ENCODE data around the gene WASHC3. TPM values are rescaled to one million over a fixed set of nuclear protein-coding genes. Genes with fewer than 3 reads are reported as not detected.

The WASHC3 gene
- total RNA-seq, 2 experiments from 2014 or later = 29.2 to 34.4 TPM

DNA sequence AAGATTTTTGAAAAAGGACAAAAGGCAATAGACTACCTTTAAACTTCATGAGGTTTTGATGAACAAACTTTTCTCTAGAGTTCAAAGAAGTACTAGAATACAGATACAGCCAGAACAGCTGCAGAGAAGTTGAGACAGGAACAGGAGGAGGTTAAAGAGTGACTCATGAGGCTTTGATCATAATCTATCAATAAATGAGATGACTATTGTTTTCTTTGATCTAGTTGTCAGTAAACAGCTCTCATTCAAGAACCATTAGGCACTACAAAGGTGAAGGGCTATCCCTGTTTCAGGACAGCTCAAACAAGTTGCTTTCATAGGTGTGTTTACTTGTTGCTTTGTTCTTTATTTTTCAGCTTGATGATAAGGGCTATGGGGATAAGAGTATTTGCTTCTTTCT is 2.4 kb downstream of the WASHC3 start:
- Histone ChIP-seq H3K4me2 (ENCODE audit: low read length) (no peak overlapping the region), H3K4me3 (ENCODE audit: low read depth, low read length, poor library complexity, severe bottlenecking) (no peak overlapping the region), H3K36me3 (ENCODE audit: insufficient read depth, low read length) (no peaks in the 10 kb centered on the region; the same call in 1 of the 2 replicates), H3K4me1 (ENCODE audit: insufficient read depth, low read length, poor library complexity, severe bottlenecking) (peaks cover 6% of the 10 kb centered on the region), H4K20me1 (ENCODE audit: insufficient read depth, low read length) (no peaks in the 10 kb centered on the region), H3K9me3 (ENCODE audit: low read length) (no peaks in the 10 kb centered on the region), H3K79me2 (ENCODE audit: insufficient read depth, low read depth, low read length) (no peaks in the 10 kb centered on the region; the same call in 1 of the 2 replicates), H2AFZ (ENCODE audit: low read length) (no peak overlapping the region), H3K9me2 (ENCODE audit: insufficient read depth, low read length) (no peaks in the 10 kb centered on the region), H3K27ac (ENCODE audit: low read depth, low read length, poor library complexity, severe bottlenecking) (no peak overlapping the region)
- CTCF ChIA-PET (ENCODE audit: unreplicated experiment) = no interaction called here
- no TSS peak for BruUV-seq (replicated peaks)
- POLR2A ChIA-PET = interaction anchor here (0.6 kb wide), 1 partner anchor 17 kb away, joined by 3 read pairs; no protein-coding TSS in a partner anchor
- no peak for DNase-seq (ENCODE audit: low spot score)
- TF ChIP-seq, protein P1, sequence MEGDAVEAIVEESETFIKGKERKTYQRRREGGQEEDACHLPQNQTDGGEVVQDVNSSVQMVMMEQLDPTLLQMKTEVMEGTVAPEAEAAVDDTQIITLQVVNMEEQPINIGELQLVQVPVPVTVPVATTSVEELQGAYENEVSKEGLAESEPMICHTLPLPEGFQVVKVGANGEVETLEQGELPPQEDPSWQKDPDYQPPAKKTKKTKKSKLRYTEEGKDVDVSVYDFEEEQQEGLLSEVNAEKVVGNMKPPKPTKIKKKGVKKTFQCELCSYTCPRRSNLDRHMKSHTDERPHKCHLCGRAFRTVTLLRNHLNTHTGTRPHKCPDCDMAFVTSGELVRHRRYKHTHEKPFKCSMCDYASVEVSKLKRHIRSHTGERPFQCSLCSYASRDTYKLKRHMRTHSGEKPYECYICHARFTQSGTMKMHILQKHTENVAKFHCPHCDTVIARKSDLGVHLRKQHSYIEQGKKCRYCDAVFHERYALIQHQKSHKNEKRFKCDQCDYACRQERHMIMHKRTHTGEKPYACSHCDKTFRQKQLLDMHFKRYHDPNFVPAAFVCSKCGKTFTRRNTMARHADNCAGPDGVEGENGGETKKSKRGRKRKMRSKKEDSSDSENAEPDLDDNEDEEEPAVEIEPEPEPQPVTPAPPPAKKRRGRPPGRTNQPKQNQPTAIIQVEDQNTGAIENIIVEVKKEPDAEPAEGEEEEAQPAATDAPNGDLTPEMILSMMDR (conservative IDR thresholded peaks at IDR 0.05; ENCODE audit: low read length) = no peak
- no peak for TF ChIP-seq EZH2phosphoT487 (IDR thresholded peaks at IDR 0.05; ENCODE audit: borderline replicate concordance, low read depth, low read length)
- intact Hi-C loops (cut with micrococcal nuclease; ENCODE audit: unreplicated experiment) = no loop called here

DNA sequence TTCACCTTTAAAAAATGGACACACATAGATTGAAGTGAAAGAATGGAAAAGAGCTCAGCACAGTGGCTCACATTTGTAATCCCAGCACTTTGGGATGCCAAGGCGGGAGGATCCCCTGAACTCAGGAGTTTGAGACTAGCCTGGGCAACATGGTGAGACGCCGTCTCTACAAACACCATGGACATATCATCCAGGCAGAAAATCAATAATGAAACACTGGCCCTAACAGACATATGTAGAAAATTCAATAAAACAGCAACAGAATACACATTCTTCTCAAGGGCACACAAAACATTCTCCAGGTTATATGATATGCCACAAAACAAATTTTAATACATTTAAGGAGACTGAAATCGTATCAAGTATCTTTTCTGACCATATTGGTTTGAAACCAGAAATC is 7.4 kb downstream of the WASHC3 start:
- ChIA-PET POLR2A (interaction anchor here (1.0 kb wide), 1 partner anchor 10 kb away, joined by 4 read pairs; no protein-coding TSS in a partner anchor), CTCF (ENCODE audit: unreplicated experiment) (no interaction called here)
- H3K36me3 ChIP-seq (ENCODE audit: insufficient read depth, low read length) = peaks cover 7% of the 10 kb centered on the region; the same call in 1 of the 2 replicates
- TF ChIP-seq EZH2phosphoT487 (IDR thresholded peaks at IDR 0.05; ENCODE audit: borderline replicate concordance, low read depth, low read length) = no peak
- TF ChIP-seq, protein P1 (conservative IDR thresholded peaks at IDR 0.05; ENCODE audit: low read length) = no peak
- no peak overlapping the region for H3K4me2 ChIP-seq (ENCODE audit: low read length)
- H3K9me2 ChIP-seq (ENCODE audit: insufficient read depth, low read length) = no peaks in the 10 kb centered on the region
- no TSS peak for BruUV-seq (replicated peaks)
- no peaks in the 10 kb centered on the region for H3K4me1 ChIP-seq (ENCODE audit: insufficient read depth, low read length, poor library complexity, severe bottlenecking)
- H3K79me2 ChIP-seq (ENCODE audit: insufficient read depth, low read depth, low read length) = no peaks in the 10 kb centered on the region
- H3K27ac ChIP-seq (ENCODE audit: low read depth, low read length, poor library complexity, severe bottlenecking) = no peak overlapping the region
- intact Hi-C loops (cut with micrococcal nuclease; ENCODE audit: unreplicated experiment) = no loop called here
- H3K9me3 ChIP-seq (ENCODE audit: low read length) = no peaks in the 10 kb centered on the region
- no peak overlapping the region for H3K4me3 ChIP-seq (ENCODE audit: low read depth, low read length, poor library complexity, severe bottlenecking)
- no peak for DNase-seq (ENCODE audit: low spot score)
- no peaks in the 10 kb centered on the region for H4K20me1 ChIP-seq (ENCODE audit: insufficient read depth, low read length)
- no peak overlapping the region for H2AFZ ChIP-seq (ENCODE audit: low read length)

DNA sequence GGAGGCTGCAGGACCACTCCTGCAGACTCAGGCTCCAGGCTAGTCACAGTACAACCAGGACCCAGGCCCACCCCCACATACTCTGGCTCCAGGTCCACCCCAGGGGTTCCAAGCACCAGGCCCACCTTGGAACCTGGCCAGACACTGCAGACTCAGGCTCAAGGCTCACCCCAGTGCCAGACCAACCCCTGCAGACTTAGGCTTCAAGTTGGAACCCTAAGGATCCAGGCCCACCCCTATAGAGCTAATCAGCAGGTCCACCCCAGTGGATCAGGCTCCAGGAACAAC is 8.8 kb downstream of the WASHC3 start:
- CTCF ChIA-PET (ENCODE audit: unreplicated experiment) = no interaction called here
- H3K9me3 ChIP-seq (ENCODE audit: low read length) = no peaks in the 10 kb centered on the region
- no peak for TF ChIP-seq EZH2phosphoT487 (IDR thresholded peaks at IDR 0.05; ENCODE audit: borderline replicate concordance, low read depth, low read length)
- TF ChIP-seq, protein P1 (conservative IDR thresholded peaks at IDR 0.05; ENCODE audit: low read length) = no peak

More for the DNA sequence above, 8.8 kb downstream of the WASHC3 start:
- H3K9me2 ChIP-seq (ENCODE audit: insufficient read depth, low read length) = no peaks in the 10 kb centered on the region
- H4K20me1 ChIP-seq (ENCODE audit: insufficient read depth, low read length) = no peaks in the 10 kb centered on the region
- intact Hi-C loops (cut with micrococcal nuclease; ENCODE audit: unreplicated experiment) = no loop called here
- no TSS peak for BruUV-seq (replicated peaks)
- H3K4me2 ChIP-seq (ENCODE audit: low read length) = no peak overlapping the region
- no peak for DNase-seq (ENCODE audit: low spot score)
- no peaks in the 10 kb centered on the region for H3K79me2 ChIP-seq (ENCODE audit: insufficient read depth, low read depth, low read length)
- H3K4me1 ChIP-seq (ENCODE audit: insufficient read depth, low read length, poor library complexity, severe bottlenecking) = no peaks in the 10 kb centered on the region
- no peak overlapping the region for H3K4me3 ChIP-seq (ENCODE audit: low read depth, low read length, poor library complexity, severe bottlenecking)
- H3K36me3 ChIP-seq (ENCODE audit: insufficient read depth, low read length) = peaks cover 14% of the 10 kb centered on the region
- H2AFZ ChIP-seq (ENCODE audit: low read length) = no peak overlapping the region
- POLR2A ChIA-PET = interaction anchor here (0.6 kb wide), 1 partner anchor 20 kb away, joined by 4 read pairs; no protein-coding TSS in a partner anchor
- no peak overlapping the region for H3K27ac ChIP-seq (ENCODE audit: low read depth, low read length, poor library complexity, severe bottlenecking)

Data from OCI-LY7 (cell line).